Measurements from ENCODE around the gene COPA.

- no peak for TF ChIP-seq CTCF (conservative IDR thresholded peaks at IDR 0.05)
- TF ChIP-seq ZFX (IDR thresholded peaks at IDR 0.05), result no peak
Observed at GRCh38 chr1:160363010-160363409, 20.0 kb upstream of the COPA start.

Measured in C4-2B (cell line).